ENCODE data around the gene BTN1A1.

DNA sequence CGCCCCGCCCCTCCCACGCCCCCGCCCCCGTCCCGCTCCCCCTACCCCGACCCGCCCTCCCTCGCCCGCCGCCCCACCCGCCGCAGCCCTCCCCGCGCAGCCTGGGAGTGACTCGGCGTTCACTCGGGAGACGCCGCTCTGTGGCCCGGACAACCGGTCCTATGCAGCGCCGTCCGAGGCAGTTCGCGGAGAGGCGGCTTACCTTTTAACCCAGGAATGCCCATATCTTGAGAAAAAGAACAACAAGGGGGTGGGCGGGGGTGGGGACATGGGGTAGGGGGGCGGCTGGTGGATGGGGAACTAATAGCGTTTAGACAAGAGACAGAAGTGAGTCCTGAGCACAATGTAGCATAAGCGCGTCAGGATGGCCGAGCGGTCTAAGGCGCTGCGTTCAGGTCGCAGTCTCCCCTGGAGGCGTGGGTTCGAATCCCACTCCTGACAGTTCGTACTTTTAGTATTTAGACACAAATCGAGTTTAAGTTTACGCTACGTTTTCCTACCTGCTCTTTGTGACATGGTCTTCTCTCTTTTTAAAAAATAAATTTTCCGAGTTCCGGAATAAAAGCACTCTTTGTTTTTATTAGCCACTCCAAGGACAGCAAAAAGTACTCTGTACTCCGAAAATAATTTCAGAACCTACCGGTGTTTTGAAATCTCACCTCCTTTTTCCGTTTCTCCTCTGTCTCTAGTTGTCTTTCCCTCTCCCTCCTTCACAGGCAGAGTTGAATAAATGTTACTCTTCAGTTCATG lies 20.9 kb downstream of the BTN1A1 start:
- TF ChIP-seq YY1 (IDR thresholded peaks at IDR 0.05; ENCODE audit: insufficient read depth, insufficient read length), result no peak
- TF ChIP-seq ZNF274 (IDR thresholded peaks at IDR 0.05; ENCODE audit: low read depth, low read length), result no peak
- TF ChIP-seq SUZ12 (IDR thresholded peaks at IDR 0.05; ENCODE audit: extremely low read depth, insufficient read depth, insufficient read length), result no peak
